Hepatocyte (in vitro differentiated cells): Measurements from ENCODE around the gene CPLANE2.

ENCODE experiments used
- EZH2 ChIP-seq: fragments of 200-600 bp; sonication (generic); IDR thresholded peaks from 2 replicates; pipeline ENCODE4 v1.6.1; 2016; ENCODE audit warnings: antibody characterized with exemption, mild to moderate bottlenecking, borderline replicate concordance
- EZH2phosphoT487 ChIP-seq: fragments of 200-600 bp; sonication (generic); IDR thresholded peaks from one replicate; pipeline ENCODE4 v1.6.1; 2018; ENCODE audit warnings: antibody characterized with exemption, mild to moderate bottlenecking, low read depth, moderate library complexity; ENCODE audit not compliant: unreplicated experiment, severe bottlenecking
- TF ChIP-seq, protein P1 (sequence below): fragments of 200-600 bp; sonication (generic); IDR thresholded peaks from 2 replicates; pipeline ENCODE4 v1.5.1; 2016; ENCODE audit warnings: antibody characterized with exemption, mild to moderate bottlenecking; ENCODE audit not compliant: poor library complexity

DNA sequence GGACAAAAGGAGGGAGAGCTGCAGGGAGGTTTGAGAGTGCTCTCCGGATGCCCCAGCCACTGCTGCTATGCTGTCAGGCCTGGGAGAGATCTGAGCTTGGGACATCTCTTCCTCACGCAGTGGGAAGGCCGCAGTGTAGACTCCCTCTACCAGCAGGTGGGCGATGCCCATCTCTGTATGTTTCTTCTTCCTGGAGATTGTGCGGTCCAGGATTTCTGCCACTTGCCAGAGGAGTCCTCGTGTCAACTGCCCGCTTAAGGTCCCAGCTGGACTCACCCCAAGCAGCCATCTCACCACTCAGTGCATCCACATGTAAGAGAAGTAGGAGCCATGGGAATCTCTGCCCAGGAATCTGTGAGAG, 10.9 kb downstream of the CPLANE2 start:
- TF ChIP-seq, protein P1, sequence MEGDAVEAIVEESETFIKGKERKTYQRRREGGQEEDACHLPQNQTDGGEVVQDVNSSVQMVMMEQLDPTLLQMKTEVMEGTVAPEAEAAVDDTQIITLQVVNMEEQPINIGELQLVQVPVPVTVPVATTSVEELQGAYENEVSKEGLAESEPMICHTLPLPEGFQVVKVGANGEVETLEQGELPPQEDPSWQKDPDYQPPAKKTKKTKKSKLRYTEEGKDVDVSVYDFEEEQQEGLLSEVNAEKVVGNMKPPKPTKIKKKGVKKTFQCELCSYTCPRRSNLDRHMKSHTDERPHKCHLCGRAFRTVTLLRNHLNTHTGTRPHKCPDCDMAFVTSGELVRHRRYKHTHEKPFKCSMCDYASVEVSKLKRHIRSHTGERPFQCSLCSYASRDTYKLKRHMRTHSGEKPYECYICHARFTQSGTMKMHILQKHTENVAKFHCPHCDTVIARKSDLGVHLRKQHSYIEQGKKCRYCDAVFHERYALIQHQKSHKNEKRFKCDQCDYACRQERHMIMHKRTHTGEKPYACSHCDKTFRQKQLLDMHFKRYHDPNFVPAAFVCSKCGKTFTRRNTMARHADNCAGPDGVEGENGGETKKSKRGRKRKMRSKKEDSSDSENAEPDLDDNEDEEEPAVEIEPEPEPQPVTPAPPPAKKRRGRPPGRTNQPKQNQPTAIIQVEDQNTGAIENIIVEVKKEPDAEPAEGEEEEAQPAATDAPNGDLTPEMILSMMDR, result no peak
- TF ChIP-seq EZH2 (no peak), EZH2phosphoT487 (no peak)
